Femur (tissue), 1 donor: Measurements from ENCODE around the gene SSMEM1.
A peak's percentile ranks its signal among the peaks of the same experiment; 100 is the strongest.
"Not testable (repeated sequence)": the region's sequence is repeated elsewhere in the genome, so short reads cannot be mapped to it uniquely, and the experiment has no call there.

Experiments
- DNase-seq: peaks from one replicate; pipeline ENCODE4 v3.0.0-alpha.2; 2017

The SSMEM1 gene, protein sequence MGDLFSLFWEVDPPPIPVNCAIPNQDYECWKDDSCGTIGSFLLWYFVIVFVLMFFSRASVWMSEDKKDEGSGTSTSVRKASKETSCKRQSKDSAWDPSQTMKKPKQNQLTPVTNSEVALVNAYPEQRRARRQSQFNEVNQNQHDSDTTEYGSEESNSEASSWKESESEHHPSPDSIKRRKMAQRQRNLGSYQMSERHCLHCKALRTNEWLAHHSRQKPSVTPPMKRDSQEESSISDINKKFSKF

DNA sequence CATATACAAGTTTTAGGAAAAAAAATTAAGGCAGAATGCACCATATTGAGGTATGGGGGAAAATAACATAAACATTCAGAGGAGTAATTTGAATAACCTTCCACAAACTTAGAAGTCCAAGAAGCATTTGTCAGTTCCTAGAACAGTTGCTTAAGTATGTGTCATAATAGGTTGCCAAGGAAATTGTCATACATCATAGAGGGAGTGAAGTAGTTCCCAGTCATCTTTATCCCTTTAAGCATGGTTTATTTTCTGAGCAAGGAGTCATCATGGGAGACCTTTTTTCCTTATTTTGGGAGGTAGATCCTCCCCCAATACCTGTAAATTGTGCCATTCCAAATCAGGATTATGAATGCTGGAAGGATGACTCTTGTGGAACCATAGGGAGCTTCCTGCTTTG is at the start of gene SSMEM1:
SSMEM1 (plus strand) TSS at position 219 of the 400 bp plus-strand sequence; CDS start at position 270, 51 bp downstream.
- DNase-seq = no peak

DNA sequence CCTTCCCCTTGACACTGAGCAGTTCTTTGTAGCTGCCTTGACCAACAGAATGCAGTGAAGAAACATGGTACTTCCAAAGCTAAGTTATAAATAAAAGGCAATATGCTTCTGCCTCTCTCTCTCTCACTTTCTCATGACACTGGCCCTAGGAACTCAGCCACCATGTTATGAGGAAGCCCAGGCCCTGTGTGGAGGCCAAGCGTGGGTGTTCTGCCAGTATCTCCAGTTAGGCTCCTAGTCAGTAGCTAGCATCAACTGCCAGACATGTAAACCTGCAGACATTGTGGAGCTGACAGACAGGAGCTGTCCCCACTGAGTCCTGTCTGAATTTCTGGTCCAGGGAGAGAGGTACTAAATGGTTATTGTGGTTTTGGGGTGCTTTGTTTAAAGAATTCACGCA is 47.6 kb upstream of the SSMEM1 start:
- no peak for DNase-seq

DNA sequence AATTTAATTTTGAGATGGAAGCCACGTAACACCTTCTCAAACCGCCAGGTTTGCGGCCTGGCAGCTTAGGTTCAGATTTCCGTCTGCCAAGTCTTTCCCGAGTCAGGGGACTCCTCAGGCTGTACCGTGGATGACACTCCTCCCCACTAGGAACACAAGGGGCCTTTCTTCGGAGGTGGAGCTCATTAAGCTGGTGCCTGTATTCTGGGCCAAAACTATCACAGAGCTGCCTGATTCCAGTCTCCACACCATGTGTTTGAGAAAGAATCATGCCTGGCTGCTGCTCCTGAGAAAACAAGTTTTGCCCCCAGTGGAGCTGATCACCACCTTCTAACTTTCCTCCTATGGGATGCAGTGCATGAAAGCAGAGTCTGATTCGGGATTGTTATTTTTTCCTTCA is 47.2 kb upstream of the SSMEM1 start:
- peak; percentile 59 for DNase-seq

DNA sequence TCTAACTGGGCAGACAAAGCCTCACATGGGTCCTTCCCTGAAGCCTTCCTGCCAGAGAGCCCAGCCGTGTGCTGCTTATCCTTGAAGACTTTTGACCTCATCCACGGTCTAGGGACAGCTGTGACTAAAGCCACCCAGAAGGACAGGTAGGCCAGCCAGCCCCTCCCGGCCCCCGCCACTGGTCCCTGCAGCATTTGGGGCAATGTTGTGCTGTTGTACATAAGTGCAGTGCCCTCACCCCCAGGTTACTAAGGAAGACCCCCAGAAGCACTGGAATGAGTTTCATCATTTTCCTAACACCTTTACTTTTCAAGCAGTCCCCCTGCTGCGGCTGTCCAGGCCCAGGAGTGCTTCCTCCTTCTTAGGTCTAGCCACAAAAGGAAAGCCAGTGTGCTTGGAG is 45.5 kb upstream of the SSMEM1 start:
- DNase-seq = no peak

DNA sequence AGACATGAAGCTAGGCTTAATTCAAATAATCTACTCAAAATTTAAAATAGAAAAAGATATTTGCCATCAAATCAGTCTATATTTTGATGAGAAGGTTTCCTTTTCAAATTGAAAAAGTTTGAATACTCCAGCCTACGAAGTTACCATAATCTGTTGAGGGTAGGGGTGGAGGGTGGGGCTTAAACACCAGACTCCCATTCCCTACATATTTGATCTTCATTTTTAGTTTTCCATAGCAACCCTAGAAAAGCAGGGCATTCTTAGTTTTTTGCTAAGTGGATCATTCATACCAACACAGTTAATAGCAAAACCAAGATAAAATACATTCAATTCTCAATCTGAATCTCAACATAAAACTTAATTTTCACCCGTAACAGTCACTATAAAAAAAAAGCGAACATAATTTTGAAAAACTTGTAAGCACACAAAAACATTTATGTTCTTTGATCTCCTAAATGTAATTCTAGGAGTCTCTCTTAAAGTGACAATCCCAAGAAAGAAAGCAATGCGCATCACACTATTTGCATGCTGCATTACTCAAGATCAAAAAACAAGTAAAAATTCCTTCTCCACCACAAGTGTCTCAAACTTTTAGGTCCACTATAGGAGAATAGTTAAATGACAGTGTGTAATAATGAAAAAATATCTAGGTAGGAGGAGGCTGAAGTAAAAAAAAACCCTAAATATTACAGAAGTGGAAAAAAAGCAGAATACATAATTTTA is 33.3 kb upstream of the SSMEM1 start:
- DNase-seq = no peak

DNA sequence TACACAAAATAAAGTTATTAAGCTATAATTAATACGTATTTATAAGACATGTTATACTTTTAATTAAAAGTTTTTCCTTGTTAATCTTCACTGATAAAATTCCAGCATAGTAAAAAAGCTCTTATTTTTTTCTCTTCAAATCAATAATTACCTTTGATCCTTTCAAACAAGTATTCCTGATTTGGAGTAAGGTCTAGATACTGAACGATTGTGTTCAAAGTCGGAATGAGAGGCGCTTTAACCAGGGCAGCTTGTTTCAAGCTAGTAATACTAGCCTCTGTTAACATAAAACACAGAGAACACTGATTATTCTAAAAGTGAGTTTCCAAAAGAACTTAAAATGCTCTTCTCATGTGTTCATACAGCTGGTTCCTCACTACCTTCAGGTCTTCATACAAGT is 29.4 kb upstream of the SSMEM1 start:
- DNase-seq = no peak

DNA sequence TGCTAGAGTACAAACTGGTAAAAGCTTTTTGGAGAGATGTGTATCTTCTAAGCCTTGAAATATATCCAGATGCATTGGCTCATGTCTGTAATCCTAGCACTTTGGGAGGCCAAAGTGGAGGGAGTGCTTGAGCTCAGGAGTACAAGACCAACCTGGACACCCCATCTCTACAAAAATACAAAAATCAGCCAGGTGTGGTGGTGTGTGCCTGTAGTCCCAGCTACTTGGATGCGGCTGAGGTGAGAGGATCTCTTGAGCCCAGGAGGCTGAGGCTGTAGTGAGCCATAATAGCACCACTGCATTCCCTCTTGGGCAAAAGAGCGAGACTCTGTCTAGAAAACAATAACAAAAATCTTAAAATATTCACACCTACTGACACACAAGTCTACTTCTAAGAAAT is 28.0 kb upstream of the SSMEM1 start:
- no peak for DNase-seq

DNA sequence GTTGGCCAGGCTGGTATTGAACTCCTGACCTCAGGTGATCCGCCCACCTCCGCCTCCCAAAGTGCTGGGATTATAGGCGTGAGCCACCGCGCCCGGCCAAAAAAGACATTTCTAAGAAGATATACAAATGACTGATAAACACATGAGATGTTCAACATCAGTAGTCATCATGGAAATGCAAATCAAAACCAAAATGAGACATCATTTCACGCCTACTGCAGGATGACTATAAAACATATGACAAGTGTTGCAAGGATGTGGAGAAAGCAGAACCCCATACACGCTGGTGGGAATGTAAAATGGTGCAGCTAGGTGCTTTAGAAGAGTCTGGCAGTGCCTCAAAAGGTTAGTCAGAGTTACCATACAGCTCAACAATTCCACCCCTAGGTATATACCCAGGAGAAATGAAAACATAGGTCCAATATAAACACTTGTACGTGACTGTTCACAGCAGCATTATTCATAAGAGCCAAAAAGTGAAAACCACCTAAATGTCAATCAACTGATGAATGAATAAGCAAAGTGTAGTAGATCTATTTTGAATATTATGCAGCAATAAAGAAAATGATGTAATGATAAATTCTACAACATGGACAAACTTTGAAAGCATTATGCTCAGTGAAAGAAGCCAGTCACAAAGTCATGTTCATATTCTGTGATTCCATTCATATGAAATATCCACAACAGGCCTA is 26.9 kb upstream of the SSMEM1 start:
- no peak for DNase-seq

DNA sequence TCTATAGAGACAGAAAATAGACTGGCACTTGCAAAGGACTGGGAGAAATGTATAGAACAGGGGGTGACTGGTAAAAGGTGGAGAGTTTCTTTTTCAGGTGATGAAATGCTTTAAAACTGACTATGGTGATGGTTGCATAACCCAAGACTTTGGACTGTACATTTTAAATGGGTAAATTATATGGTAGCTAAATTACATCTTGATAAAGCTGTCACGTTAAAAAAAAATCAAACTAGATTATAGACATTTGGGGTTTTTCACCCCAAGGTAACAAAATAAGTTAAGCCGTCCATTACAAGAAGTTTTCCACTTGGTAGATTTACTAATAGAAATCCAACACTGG is 26.4 kb upstream of the SSMEM1 start:
- no peak for DNase-seq

DNA sequence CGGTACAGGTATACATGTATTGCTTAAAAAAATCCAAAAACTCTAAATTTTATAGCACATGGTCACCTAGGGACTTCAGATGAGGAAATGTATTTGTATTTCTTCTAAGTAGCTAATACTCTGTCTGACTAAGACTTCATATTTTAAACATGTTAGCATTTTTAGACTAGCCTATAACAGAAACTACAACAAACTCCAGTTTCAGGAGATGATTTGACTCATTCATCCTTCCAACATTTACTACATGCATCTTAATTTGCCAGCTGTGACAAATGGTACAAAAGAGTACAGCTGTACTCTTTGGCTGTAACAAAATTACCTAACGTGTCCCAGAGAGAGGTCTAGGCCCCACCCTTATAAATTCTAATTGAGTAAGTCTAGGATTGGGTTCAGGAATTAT is 24.7 kb upstream of the SSMEM1 start:
- no peak for DNase-seq

DNA sequence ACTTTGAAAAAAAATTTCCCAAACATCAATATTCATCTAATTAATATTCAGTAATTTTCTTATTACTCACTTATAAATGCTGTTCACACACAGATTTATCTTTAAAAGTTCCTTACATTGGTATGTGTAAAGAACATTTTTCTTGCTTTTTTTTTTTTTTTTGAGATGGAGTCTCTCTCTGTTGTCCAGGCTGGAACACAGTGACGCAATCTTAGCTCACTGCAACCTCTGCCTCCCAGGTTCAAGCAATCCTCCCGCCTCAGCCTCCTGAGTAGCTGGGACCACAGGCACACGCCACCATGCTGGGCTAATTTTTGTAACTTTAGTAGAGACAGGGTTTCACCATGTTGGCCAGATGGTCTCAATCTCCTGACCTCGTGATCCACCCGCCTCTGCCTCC is 23.3 kb upstream of the SSMEM1 start:
- DNase-seq = not testable (repeated sequence)

DNA sequence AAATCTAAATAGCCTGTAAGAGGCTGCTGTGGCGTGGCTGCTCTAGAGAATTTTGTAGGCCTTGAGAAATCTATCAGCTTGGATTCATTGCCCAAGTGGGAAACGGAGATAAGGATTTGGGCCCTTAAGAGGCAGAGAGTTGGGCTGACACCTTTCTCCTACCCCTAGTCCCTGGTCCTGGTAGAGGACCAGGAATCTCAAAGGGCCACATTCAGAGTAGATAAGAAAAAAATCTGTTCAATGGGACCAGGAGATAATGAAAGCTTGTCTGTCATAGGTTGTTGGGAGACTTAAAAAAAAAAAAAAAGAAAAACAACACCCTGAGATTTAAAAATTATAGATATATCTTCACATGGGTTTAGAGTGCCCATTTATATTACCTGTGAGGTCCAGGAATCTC is 20.3 kb upstream of the SSMEM1 start:
- DNase-seq = no peak

DNA sequence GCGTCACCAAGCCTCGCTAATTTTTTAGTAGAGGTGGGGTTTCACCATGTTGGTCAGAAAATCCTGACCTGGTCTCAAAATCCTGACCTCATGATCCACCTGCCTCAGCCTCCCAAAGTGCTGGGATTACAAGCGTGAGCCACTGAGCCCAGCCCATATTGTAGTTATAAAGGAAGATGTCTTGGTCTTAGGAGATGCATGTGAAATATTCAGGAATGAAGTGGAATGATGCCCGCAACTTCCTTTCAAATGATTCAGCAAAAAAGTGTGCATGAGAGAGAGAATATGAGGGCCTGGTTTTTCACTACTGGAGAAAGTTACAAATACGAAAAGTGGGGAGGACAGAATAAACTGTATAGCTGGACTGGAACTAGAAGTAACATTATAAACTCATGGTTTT is 18.3 kb upstream of the SSMEM1 start:
- DNase-seq = no peak

DNA sequence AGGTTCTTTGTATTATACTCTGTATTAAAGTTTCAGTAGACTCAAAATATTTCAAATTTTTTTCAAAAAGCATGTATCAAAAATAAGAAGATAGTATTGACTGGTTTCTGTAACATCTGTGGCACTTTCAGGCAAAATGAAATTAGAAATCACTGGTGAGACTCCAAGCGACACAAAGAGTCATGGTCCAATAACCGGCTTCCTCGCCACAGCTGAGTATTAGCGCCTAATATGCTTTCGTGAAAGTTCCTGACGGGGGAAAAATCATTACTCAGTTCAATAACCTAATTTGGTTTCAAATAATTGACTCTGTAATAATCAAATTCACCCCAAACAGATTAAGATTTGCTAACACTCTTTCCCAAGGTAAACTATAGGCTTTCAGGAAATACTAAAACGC is 15.9 kb upstream of the SSMEM1 start:
- DNase-seq = no peak

DNA sequence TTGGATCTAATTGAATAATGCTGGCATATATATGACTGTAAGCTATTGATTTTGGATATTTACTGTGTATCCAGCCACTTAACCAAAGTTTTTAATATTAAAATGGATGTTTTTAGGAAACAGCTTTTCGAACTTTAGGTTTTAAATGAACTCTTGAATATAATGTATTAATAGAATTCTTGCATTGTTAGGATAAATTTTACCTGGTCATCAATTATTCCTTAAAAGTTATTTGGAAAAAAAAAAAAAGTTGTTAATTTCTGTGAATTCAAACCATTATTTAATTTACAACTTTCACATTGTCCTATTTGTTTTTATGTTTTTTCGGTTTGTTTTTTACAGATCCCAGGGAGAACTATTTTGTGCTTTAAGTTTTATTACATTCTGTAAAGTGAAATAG is 12.3 kb upstream of the SSMEM1 start:
- DNase-seq = no peak

DNA sequence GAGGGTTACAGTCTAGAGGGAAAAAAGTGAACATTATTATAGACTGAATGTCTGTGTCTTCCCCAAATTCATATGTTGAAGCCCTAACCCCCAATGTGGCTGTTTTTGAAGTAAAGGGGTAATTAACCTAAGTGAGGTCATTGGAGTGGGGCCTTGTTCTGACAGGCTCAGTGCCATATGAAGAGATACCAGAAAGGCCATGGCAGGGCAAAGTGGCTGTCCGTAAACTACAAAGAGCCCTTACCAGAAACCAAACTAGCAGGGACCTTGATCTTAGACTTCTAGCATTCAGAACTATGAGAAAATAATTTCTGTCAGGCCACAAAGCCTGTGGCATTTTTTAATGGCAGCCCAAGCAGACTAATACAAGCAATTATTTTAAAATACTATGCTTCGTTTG is 11.2 kb upstream of the SSMEM1 start:
- DNase-seq = no peak

DNA sequence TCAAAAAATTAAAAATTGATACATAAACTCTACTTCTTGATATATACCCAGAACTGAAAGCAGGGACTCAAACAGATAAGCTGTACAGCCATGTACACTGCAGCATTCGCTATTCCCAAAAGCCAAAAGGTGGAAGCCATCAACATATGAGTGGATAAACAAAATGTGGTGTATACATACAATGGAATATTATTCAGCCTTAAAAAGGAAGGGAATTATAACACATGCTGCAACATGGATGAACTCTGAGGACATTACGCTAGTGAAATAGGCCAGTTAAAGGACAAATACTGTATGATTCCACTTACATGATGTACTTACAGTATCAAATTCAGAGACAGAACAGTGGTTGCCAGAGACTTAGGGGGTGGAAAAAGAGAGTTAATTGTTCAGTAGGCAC is 10.6 kb upstream of the SSMEM1 start:
- DNase-seq = no peak

DNA sequence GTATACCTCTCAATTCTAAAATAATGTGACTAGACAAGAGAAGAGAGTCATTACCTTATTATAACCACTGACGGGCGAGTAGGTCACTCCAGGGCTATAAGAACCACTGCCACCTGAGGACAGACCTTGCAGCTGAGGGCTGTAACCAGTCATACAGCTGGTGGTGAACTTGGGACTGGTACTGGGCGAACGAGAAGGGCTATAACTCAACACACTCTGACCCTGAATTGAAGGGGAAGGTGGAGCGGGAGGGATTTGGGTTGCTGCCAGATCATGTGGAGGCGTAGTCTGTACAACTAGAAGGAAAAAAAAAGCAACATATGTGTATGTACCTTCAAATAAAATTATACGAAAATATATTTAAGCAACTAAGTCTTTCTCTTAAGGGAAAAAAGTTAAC is 5.9 kb upstream of the SSMEM1 start:
- no peak for DNase-seq

DNA sequence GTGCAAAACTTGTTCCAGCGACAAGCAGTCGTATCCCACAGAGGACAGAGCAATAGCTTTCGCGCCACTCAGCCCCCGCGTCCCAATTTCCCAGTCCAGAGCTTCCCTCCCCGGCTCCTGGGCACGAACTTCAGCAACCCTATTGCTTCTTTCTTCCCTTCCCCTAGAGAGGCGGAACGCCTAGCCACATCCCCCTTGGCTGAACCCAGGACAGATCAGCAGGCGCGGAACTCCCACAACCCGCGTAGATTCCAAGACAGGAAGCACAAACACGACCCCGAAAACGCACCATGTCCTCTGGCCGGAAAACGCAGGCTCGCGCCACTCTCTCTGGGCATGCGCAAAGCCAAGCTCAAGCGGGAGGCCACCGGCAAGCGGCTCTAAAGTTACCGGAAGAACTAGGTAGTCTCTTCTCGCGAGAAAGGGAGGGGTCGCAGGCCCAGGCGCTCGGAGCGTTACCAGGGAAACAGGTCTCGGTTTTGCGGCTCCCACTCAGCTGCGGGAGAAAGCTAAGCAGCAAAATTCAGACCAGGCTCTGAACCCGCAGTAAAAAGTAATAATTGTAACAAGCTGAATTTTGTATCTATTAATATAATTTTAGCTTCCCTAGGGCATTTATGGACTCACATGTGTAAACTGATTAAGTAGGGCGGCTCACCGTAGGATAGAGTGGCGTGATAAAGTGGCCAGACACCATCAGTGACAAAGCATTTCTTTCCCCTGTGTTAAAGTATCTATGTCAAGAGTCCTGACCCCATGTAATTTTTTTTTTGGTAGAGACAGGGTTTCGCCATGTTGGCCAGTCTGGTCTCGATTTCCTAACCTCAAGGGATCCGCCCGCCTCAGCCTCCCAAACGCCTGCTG is 2.3 kb upstream of the SSMEM1 start, which contains the start of gene TMEM209:
TMEM209 (minus strand) TSS at position 323 of the 864 bp plus-strand sequence; CDS start at position 292, 31 bp downstream.
- peak; percentile 99 for DNase-seq

DNA sequence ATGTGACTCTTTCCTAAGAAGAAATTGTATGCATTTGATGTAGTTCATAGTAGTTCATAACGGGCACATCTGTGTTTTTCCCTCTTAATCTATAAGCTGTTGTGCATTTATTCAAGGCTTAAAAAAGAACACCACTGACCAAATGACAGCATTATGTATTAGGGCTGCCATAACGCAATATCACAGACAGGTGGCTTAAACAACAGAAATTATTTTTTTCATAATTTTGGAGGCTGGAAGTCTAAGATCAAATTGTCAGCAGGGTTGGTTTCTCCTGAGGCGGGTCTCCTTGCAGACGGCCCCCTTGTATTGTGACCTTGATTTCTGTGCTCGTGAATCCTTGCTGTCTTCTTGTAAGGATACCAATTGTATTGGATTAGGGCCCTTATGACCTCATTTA is 627 bp upstream of the SSMEM1 start:
- DNase-seq = no peak

DNA sequence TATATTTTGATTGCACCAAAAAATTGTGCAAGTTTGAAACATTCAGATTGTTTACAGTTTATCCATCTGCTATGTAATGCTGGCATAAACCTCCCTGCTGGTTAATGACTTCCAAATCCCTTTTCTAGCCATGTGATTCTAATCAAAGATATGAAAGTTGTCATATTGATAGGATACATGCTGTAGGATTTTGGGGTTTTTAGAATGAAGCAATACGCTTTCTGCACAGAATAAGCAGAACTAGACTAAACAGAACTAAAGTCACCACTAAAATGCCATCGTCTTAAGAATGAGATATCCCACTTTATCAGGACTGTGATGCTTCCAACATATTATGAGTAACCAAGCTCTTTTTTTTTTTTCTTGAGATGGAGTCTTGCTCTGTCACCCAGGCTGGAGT is 856 bp downstream of the SSMEM1 start:
- no peak for DNase-seq

DNA sequence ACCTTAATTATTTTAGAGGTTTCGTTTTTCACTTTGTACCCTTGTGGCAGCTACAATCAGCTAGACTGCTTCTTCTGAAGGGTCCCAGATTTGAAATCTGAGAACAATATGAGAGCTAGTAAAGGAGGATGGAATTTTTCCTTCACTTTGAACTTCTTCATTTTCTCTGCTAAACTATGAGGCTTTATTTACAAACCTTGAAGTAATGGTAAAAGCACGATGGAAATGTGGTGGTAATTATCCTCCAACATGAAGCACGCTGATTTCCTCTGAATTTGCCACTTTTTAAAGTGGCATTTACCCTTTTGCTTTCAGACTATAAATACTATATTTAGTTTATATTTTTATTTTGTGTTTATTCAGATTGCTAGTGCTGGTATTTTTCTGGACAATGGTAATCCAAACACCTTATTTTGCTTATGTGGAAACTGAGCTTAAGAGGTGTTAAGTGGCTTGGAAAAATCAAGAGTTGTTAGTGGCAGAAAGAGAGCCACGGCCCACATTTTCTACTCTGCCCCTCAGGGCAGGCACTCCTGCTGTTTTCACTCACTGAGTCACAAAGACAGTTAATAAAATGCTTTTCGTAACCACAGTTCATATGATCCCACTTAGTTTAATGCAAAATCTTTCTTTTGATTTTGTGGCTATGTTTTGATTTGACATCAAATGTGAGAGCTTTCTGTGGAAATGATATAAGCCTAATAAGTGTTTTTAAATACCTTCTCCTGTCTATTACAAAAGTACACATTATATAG is 2.7 kb downstream of the SSMEM1 start:
- no peak for DNase-seq
